K562 (cell line): Measurements from ENCODE around the gene DLK1. TPM values are rescaled to one million over a fixed set of nuclear protein-coding genes. Genes with fewer than 3 reads are reported as not detected.

Source experiments
- ATAC-seq: fragments of 200-7000 bp; cut with Tn5 transposase; 3 replicates; pipeline ENCODE4 v1.9.1; 2020; ENCODE audit warnings: moderate library complexity
- BruUV-seq: library from RNA; stranded (reverse); fragments of 400-500 nt; replicated peaks from 2 replicates; lab custom pipeline; 2021; lab: Mats Ljungman, UMichigan
- CTCF ChIA-PET: fragments of 300-600 bp; formaldehyde crosslinking; extraction: SDS; loops from one replicate; lab custom pipeline; 2021; ENCODE audit warnings: low intra/inter-chr PET ratio; lab: Yijun Ruan, JAX
- POLR2A ChIA-PET: fragments of 300-600, 350-650 bp; sonication (Branson Sonifier 250); formaldehyde crosslinking; extraction: SDS; loops from one replicate; lab custom pipeline; 2021; ENCODE audit warnings: antibody characterized with exemption, inconsistent platforms; lab: Yijun Ruan, JAX
- DNase-seq, 4 experiments: peaks; one replicate each; pipeline versions ENCODE4 v3.0.0 to v3.0.0-alpha.2; 2011 to 2018; ENCODE audit warnings: low spot score in 3 of 4, mixed read lengths in 3 of 4; ENCODE audit errors: extremely low read depth in 1 of 4
- FAIRE-seq: peaks from 2 replicates; lab custom pipeline; 2011; peaks lifted over from hg19 to GRCh38; lab: Jason Lieb, UNC
- H2AFZ ChIP-seq: 2 replicates; pipeline ENCODE4 v1.6.0; 2011; ENCODE audit warnings: low read depth, low read length, control low read depth, inconsistent platforms
- H3K27ac ChIP-seq: fragments of 200-600 bp; 3 replicates; pipeline ENCODE4 v1.8.0; 2011; ENCODE audit warnings: low read depth, mild to moderate bottlenecking, control low read depth, inconsistent platforms, low read length, moderate library complexity, mixed read lengths; ENCODE audit errors: extremely low read depth
- H3K27me3 ChIP-seq, 2 experiments: fragments of 300-600 bp in 1 of 2; 2 replicates in 1 of 2; 3 replicates in 1 of 2; pipeline versions ENCODE4 v1.6.0 to v1.8.0; 2011; ENCODE audit warnings: inconsistent platforms in 2 of 2, low read length in 2 of 2, mild to moderate bottlenecking in 1 of 2, mixed read lengths in 1 of 2, moderate library complexity in 1 of 2; ENCODE audit not compliant: control insufficient read depth in 2 of 2, insufficient read depth in 2 of 2
- H3K36me3 ChIP-seq: fragments of 300-600 bp; 3 replicates; pipeline ENCODE4 v1.8.0; 2011; ENCODE audit warnings: mild to moderate bottlenecking, low read length, inconsistent platforms; ENCODE audit not compliant: control insufficient read depth, insufficient read depth
- H3K4me1 ChIP-seq, 2 experiments: fragments of 200-600 bp in 1 of 2; replicated peaks in 1 of 2; 2 replicates in 1 of 2; 3 replicates in 1 of 2; pipeline versions ENCODE4 v1.5.1 to v1.8.0; 2011; ENCODE audit warnings: inconsistent platforms in 2 of 2, low read length in 2 of 2, mild to moderate bottlenecking in 1 of 2, mixed read lengths in 1 of 2, moderate library complexity in 1 of 2; ENCODE audit not compliant: control insufficient read depth in 2 of 2, insufficient read depth in 2 of 2
- H3K4me2 ChIP-seq: 2 replicates; pipeline ENCODE4 v1.6.1; 2011; ENCODE audit warnings: low read length, control low read depth, inconsistent platforms, mixed read lengths; ENCODE audit not compliant: insufficient read depth
- H3K4me3 ChIP-seq: fragments of 200-600 bp; sonication (generic), shearing (Covaris generic); 2 replicates; pipeline ENCODE4 v1.5.1; 2016; ENCODE audit warnings: control low read depth, inconsistent platforms
- H3K79me2 ChIP-seq: fragments of 200-600 bp; 3 replicates; pipeline ENCODE4 v1.8.0; 2011; ENCODE audit warnings: low read length, inconsistent platforms; ENCODE audit not compliant: control insufficient read depth, insufficient read depth
- H3K9ac ChIP-seq, 2 experiments: 2 replicates each; pipeline versions ENCODE4 v1.6.0 to v1.6.1; 2011; ENCODE audit warnings: low read depth in 2 of 2, low read length in 2 of 2, control low read depth in 1 of 2, inconsistent platforms in 1 of 2, mild to moderate bottlenecking in 1 of 2, mixed read lengths in 1 of 2; ENCODE audit not compliant: insufficient read depth in 1 of 2
- H3K9me1 ChIP-seq: one replicate; pipeline ENCODE4 v1.6.0; 2011; ENCODE audit warnings: inconsistent platforms, mild to moderate bottlenecking, low read length, moderate library complexity; ENCODE audit not compliant: control insufficient read depth, insufficient read depth
- H3K9me3 ChIP-seq: replicated peaks from 2 replicates; pipeline ENCODE4 v1.5.1; 2011; ENCODE audit warnings: low read depth, low read length, inconsistent platforms; ENCODE audit not compliant: control insufficient read depth, insufficient read depth
- H4K20me1 ChIP-seq: replicated peaks from 2 replicates; pipeline ENCODE4 v1.6.1; 2011; ENCODE audit warnings: low read length, inconsistent platforms, mixed read lengths; ENCODE audit not compliant: control insufficient read depth, insufficient read depth
- CBX5 ChIP-seq: IDR thresholded peaks from 2 replicates; pipeline ENCODE4 v1.6.1; 2014; ENCODE audit warnings: low read depth, borderline replicate concordance
- E2F3 ChIP-seq: fragments of 250-450 bp; sonication (Bioruptor Pico); IDR thresholded peaks from 2 replicates; pipeline ENCODE4 v1.4.0; 2020; ENCODE audit warnings: mild to moderate bottlenecking
- GABPB2 ChIP-seq: fragments of 250-450 bp; sonication (Bioruptor Pico); conservative IDR thresholded peaks from 2 replicates; pipeline ENCODE4 v1.5.1; 2021; ENCODE audit warnings: mild to moderate bottlenecking
- GATA2 ChIP-seq: sonication (generic); formaldehyde crosslinking; IDR thresholded peaks from 2 replicates; pipeline ENCODE4 v1.4.0; 2020; ENCODE audit warnings: mild to moderate bottlenecking, missing genetic modification reagents
- GATAD2B ChIP-seq: fragments of 450-650 bp; IDR thresholded peaks from 2 replicates; pipeline ENCODE4 v1.6.1; 2017; ENCODE audit warnings: mild to moderate bottlenecking, borderline replicate concordance
- GTF2A2 ChIP-seq: IDR thresholded peaks from 2 replicates; pipeline ENCODE4 v1.6.1; 2016; ENCODE audit warnings: mild to moderate bottlenecking, missing genetic modification characterization, missing compliant biosample characterization
- HMGN3 ChIP-seq: IDR thresholded peaks from 2 replicates; pipeline ENCODE4 v1.6.1; 2011; ENCODE audit warnings: borderline replicate concordance, low read depth, mild to moderate bottlenecking, mixed read lengths, low read length; ENCODE audit not compliant: insufficient read length; ENCODE audit errors: extremely low read depth
- KLF16 ChIP-seq: IDR thresholded peaks from 2 replicates; pipeline ENCODE4 v1.6.1; 2016; ENCODE audit warnings: antibody characterized with exemption
- PPARD ChIP-seq: fragments of 250-450 bp; sonication (Bioruptor Pico); IDR thresholded peaks from 2 replicates; pipeline ENCODE4 v1.8.0; 2022; ENCODE audit warnings: inconsistent platforms, mild to moderate bottlenecking, moderate library complexity
- TCF15 ChIP-seq: fragments of 250-450 bp; sonication (Bioruptor Pico); IDR thresholded peaks from 2 replicates; pipeline ENCODE4 v1.8.0; 2022; ENCODE audit warnings: moderate library complexity, mild to moderate bottlenecking, inconsistent platforms
- ZFP36 ChIP-seq: fragments of 150-350 bp; IDR thresholded peaks from 2 replicates; pipeline ENCODE4 v1.6.1; 2018; ENCODE audit warnings: low read length, low read depth; ENCODE audit not compliant: partially characterized antibody
- ZNF174 ChIP-seq: fragments of 250-450 bp; sonication (Bioruptor Pico); IDR thresholded peaks from 2 replicates; pipeline ENCODE4 v1.4.0; 2020; ENCODE audit warnings: mild to moderate bottlenecking
- ZNF324 ChIP-seq: fragments of 250-450 bp; sonication (Bioruptor Pico); IDR thresholded peaks from 2 replicates; pipeline ENCODE4 v1.4.0; 2020; ENCODE audit warnings: mild to moderate bottlenecking
- ZNF609 ChIP-seq: sonication (generic); formaldehyde crosslinking; IDR thresholded peaks from 2 replicates; pipeline ENCODE4 v1.8.1; 2023; ENCODE audit warnings: missing genetic modification reagents, mild to moderate bottlenecking, borderline replicate concordance
- ZNF785 ChIP-seq: fragments of 250-450 bp; sonication (Bioruptor Pico); IDR thresholded peaks from 2 replicates; pipeline ENCODE4 v1.4.0; 2020; ENCODE audit warnings: mild to moderate bottlenecking
- WGBS: fragments of 100-300 bp; shearing (Covaris generic); methylation state at CpG from one replicate; pipeline ENCODE4 v1.1.6; 2016; ENCODE audit warnings: low coverage, mixed read lengths; ENCODE audit not compliant: insufficient coverage; ENCODE audit errors: missing lambda C conversion rate; 5-methylcytosine and 5-hydroxymethylcytosine counted together
- in situ Hi-C: fragments of 300-500 bp; cut with MboI; formaldehyde crosslinking; loops from 4 replicates; pipeline ENCODE4 v1.15.0; 2018; ENCODE audit warnings: inconsistent platforms, mixed read lengths
- intact Hi-C: fragments of 100-400 bp; cut with micrococcal nuclease; formaldehyde crosslinking; loops from 2 replicates; pipeline ENCODE4 v1.14.2; 2022
- polyA plus RNA-seq, 8 experiments: library from polyadenylated mRNA; depleted of rRNA in 4 of 8; stranded (reverse) in 5 of 8; unstranded in 3 of 8; fragments of >200 nt; fragmentation: Nextera tagmentation in 2 of 8; fragmentation: Illumina TruSeq in 1 of 8; extraction: Ambion mirVana in 2 of 8; extraction: Trizol in 1 of 8; gene quantifications; 2 replicates each; pipeline versions ENCODE4 v1.2.1 to v1.2.3, GENCODE V29; 2011 to 2014; ENCODE audit warnings: inconsistent platforms in 1 of 8, missing spikeins in 1 of 8
- total RNA-seq, 7 experiments: library from RNA; depleted of rRNA in 6 of 7; stranded (reverse); fragments of >200 nt in 6 of 7; fragmentation: Illumina TruSeq in 2 of 7; extraction: Trizol in 2 of 7; gene quantifications; 2 replicates each; pipeline versions ENCODE4 v1.2.1 to v1.2.3, GENCODE V29; 2011 to 2021; ENCODE audit warnings: low replicate concordance in 1 of 7
- TF ChIP-seq, protein P1 (sequence below): fragments of 450-650 bp; conservative IDR thresholded peaks from 2 replicates; pipeline ENCODE4 v1.6.1; 2016; ENCODE audit warnings: missing genetic modification characterization, low read depth, mild to moderate bottlenecking, control low read depth, missing compliant biosample characterization

Gene DLK1
- total and polyA plus RNA-seq, 9 of the 15 experiments (the other 6 are each of a cell fraction or from before 2014, with no cell fraction given): 4.4 to 97.2 (median 15.3) TPM

- TF ChIP-seq GABPB2: no peak
- no peak for TF ChIP-seq KLF16
- TF ChIP-seq GTF2A2 (tag): no peak
- no peak for TF ChIP-seq ZNF785 (CRISPR knock-in tag)
- no peak for TF ChIP-seq ZFP36
- TF ChIP-seq CBX5: no peak
- TF ChIP-seq ZNF174 (CRISPR knock-in tag): no peak
Measured at GRCh38 chr14:100722367-100722766, 4.3 kb upstream of the DLK1 start (continued).

- in situ Hi-C loops (no loop called here), intact Hi-C loops (no loop called here)
- BruUV-seq: no TSS peak
- Histone ChIP-seq H3K4me1 (peaks cover 0 to 21% of the 10 kb centered on the region in 2 experiments; a peak in 2 of 5 replicates), H3K36me3 (no peaks in the 10 kb centered on the region), H3K79me2 (peaks cover 9% of the 10 kb centered on the region; the same call in 1 of the 3 replicates), H3K27me3 (peaks cover 0 to 15% of the 10 kb centered on the region in 2 experiments; a peak in 3 of 5 replicates), H2AFZ (no peak overlapping the region), H3K4me3 (no peak overlapping the region), H3K27ac (no peak overlapping the region), H3K4me2 (no peak overlapping the region), H3K9me3 (no peaks in the 10 kb centered on the region), H3K9me1 (no peaks in the 10 kb centered on the region), H3K9ac (0 out of 4 replicates have a peak overlapping the region, but pooled peaks of 1 of the 2 experiments have one; percentile 35), H4K20me1 (no peaks in the 10 kb centered on the region)
- no peak for DNase-seq
- 46% methylated on average over 10 of the region's 21 CpGs for WGBS
- FAIRE-seq: no peak
- POLR2A ChIA-PET: interaction anchor here (0.6 kb wide), 2 partner anchors 8 to 400 kb away, joined by 3 read pairs; no protein-coding TSS in a partner anchor
- CTCF ChIA-PET: no interaction called here
- ATAC-seq: no peak
- TF ChIP-seq ZNF609: no peak
- no peak for TF ChIP-seq TCF15
- no peak for TF ChIP-seq ZNF324 (CRISPR knock-in tag)
- no peak for TF ChIP-seq E2F3
- TF ChIP-seq GATAD2B: no peak
- TF ChIP-seq, protein P1, sequence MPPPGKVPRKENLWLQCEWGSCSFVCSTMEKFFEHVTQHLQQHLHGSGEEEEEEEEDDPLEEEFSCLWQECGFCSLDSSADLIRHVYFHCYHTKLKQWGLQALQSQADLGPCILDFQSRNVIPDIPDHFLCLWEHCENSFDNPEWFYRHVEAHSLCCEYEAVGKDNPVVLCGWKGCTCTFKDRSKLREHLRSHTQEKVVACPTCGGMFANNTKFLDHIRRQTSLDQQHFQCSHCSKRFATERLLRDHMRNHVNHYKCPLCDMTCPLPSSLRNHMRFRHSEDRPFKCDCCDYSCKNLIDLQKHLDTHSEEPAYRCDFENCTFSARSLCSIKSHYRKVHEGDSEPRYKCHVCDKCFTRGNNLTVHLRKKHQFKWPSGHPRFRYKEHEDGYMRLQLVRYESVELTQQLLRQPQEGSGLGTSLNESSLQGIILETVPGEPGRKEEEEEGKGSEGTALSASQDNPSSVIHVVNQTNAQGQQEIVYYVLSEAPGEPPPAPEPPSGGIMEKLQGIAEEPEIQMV (tag): no peak
- TF ChIP-seq PPARD (CRISPR knock-in tag): no peak
- no peak for TF ChIP-seq HMGN3
- TF ChIP-seq GATA2 (CRISPR knock-in tag): no peak
Measured at GRCh38 chr14:100723135-100723829, 3.4 kb upstream of the DLK1 start.
